ENCODE results near the gene RAB33B.

GRCh38 chr4:139499186-139499585 lies 45.3 kb downstream of the RAB33B start:
- TF ChIP-seq CTCF (IDR thresholded peaks at IDR 0.05) (no peak), POLR2A (IDR thresholded peaks at IDR 0.05) (no peak), POLR2AphosphoS5 (IDR thresholded peaks at IDR 0.05) (no peak)

Measured in transverse colon (tissue), 4 donors.